SJSA1 (cell line): ENCODE results near the gene AFAP1L1. TPM values are rescaled to one million over a fixed set of nuclear protein-coding genes. Genes with fewer than 3 reads are reported as not detected.

Source experiments
- DNase-seq, 2 experiments: peaks; one replicate each; pipeline ENCODE4 v3.0.0-alpha.2; 2015 to 2020; ENCODE audit warnings: low spot score in 2 of 2, low read depth in 1 of 2
- H3K27ac ChIP-seq: fragments of 250-450 bp; sonication (Bioruptor Pico); 2 replicates; pipeline ENCODE4 v1.5.1; 2020; ENCODE audit warnings: mild to moderate bottlenecking, moderate library complexity
- H3K27me3 ChIP-seq: fragments of 250-450 bp; sonication (Bioruptor Pico); replicated peaks from 2 replicates; pipeline ENCODE4 v1.5.1; 2020; ENCODE audit warnings: mild to moderate bottlenecking, moderate library complexity
- H3K36me3 ChIP-seq: fragments of 250-450 bp; sonication (Bioruptor Pico); 2 replicates; pipeline ENCODE4 v1.5.1; 2020; ENCODE audit warnings: mild to moderate bottlenecking
- H3K4me1 ChIP-seq: fragments of 250-450 bp; sonication (Bioruptor Pico); replicated peaks from 2 replicates; pipeline ENCODE4 v1.6.1; 2021; ENCODE audit warnings: mild to moderate bottlenecking
- H3K4me3 ChIP-seq: fragments of 250-450 bp; sonication (Bioruptor Pico); 2 replicates; pipeline ENCODE4 v1.5.1; 2020; ENCODE audit warnings: mild to moderate bottlenecking
- H3K9me3 ChIP-seq: fragments of 250-450 bp; sonication (Bioruptor Pico); replicated peaks from 2 replicates; pipeline ENCODE4 v1.5.1; 2020; ENCODE audit warnings: mild to moderate bottlenecking
- total RNA-seq: library from RNA; depleted of rRNA; stranded (reverse); fragments of >200 nt; shearing (Covaris generic); gene quantifications from 2 replicates; pipeline ENCODE4 v1.2.3, GENCODE V29; 2014

The AFAP1L1 gene
- total RNA-seq, 1 experiment from 2014 or later = 33.2 TPM

- DNase-seq = no peak
- Histone ChIP-seq H3K36me3 (peaks cover 22% of the 10 kb centered on the region), H3K27me3 (no peaks in the 10 kb centered on the region), H3K4me1 (peaks cover 25% of the 10 kb centered on the region), H3K4me3 (no peak overlapping the region), H3K9me3 (no peaks in the 10 kb centered on the region), H3K27ac (no peak overlapping the region)
Observed at GRCh38 chr5:149341876-149342275, 70.2 kb downstream of the AFAP1L1 start.

- H3K4me3 ChIP-seq = peak overlapping the region; percentile 68; the same call in 1 of the 2 replicates
- H3K27me3 ChIP-seq = no peaks in the 10 kb centered on the region
- H3K9me3 ChIP-seq = no peaks in the 10 kb centered on the region
- peaks cover 37% of the 10 kb centered on the region for H3K4me1 ChIP-seq
- peak in 1 of 2 experiments; percentile 68 for DNase-seq
- H3K27ac ChIP-seq = peak overlapping the region; percentile 40
- H3K36me3 ChIP-seq = peaks cover 40% of the 10 kb centered on the region
Observed at GRCh38 chr5:149344151-149344550, 72.5 kb downstream of the AFAP1L1 start.

GRCh38 chr5:149345147-149345891 is 73.7 kb downstream of the AFAP1L1 start, which contains the start of gene GRPEL2:
Gene GRPEL2, plus strand, starts transcription at chr5:149345499. Its CDS starts 41 bp downstream, at chr5:149345540.
- H3K4me3 ChIP-seq = peak within 1 kb of the TSS; percentile 68
- no peaks in the 10 kb centered on the region for H3K9me3 ChIP-seq
- H3K27me3 ChIP-seq = no peaks in the 10 kb centered on the region
- peaks cover 44% of the 10 kb centered on the region for H3K36me3 ChIP-seq
- peak within 1 kb of the TSS; percentile 52 for H3K27ac ChIP-seq
- peak; percentile 94 to 99 for DNase-seq
- peaks cover 42% of the 10 kb centered on the region for H3K4me1 ChIP-seq

- Histone ChIP-seq H3K27ac (peak overlapping the region; percentile 52), H3K4me1 (peaks cover 42% of the 10 kb centered on the region), H3K4me3 (peak overlapping the region; percentile 68), H3K27me3 (no peaks in the 10 kb centered on the region), H3K9me3 (no peaks in the 10 kb centered on the region), H3K36me3 (peaks cover 47% of the 10 kb centered on the region)
- no peak for DNase-seq
Observed at GRCh38 chr5:149345892-149346222, 74.2 kb downstream of the AFAP1L1 start.

- Histone ChIP-seq H3K27ac (peak overlapping the region; percentile 43), H3K4me3 (no peak overlapping the region), H3K4me1 (peaks cover 40% of the 10 kb centered on the region), H3K27me3 (no peaks in the 10 kb centered on the region), H3K36me3 (peaks cover 73% of the 10 kb centered on the region), H3K9me3 (no peaks in the 10 kb centered on the region)
- peak in 1 of 2 experiments; percentile 85 for DNase-seq
Observed at GRCh38 chr5:149348518-149348917, 76.9 kb downstream of the AFAP1L1 start.

- Histone ChIP-seq H3K9me3 (no peaks in the 10 kb centered on the region), H3K27me3 (no peaks in the 10 kb centered on the region), H3K27ac (peak overlapping the region; percentile 43), H3K36me3 (peaks cover 80% of the 10 kb centered on the region), H3K4me3 (no peak overlapping the region), H3K4me1 (peaks cover 31% of the 10 kb centered on the region)
- DNase-seq = no peak
Observed at GRCh38 chr5:149349382-149349781, 77.7 kb downstream of the AFAP1L1 start.

GRCh38 chr5:149352169-149352568 is 80.5 kb downstream of the AFAP1L1 start:
- Histone ChIP-seq H3K27ac (no peak overlapping the region), H3K27me3 (no peaks in the 10 kb centered on the region), H3K36me3 (peaks cover 90% of the 10 kb centered on the region), H3K4me3 (no peak overlapping the region), H3K9me3 (no peaks in the 10 kb centered on the region), H3K4me1 (peaks cover 23% of the 10 kb centered on the region)
- DNase-seq = no peak

GRCh38 chr5:149353911-149354310 is 82.3 kb downstream of the AFAP1L1 start:
- Histone ChIP-seq H3K27me3 (no peaks in the 10 kb centered on the region), H3K36me3 (peaks cover 76% of the 10 kb centered on the region), H3K9me3 (no peaks in the 10 kb centered on the region), H3K4me3 (no peak overlapping the region), H3K27ac (no peak overlapping the region), H3K4me1 (peaks cover 22% of the 10 kb centered on the region)
- DNase-seq = no peak

GRCh38 chr5:149355688-149356087 is 84.0 kb downstream of the AFAP1L1 start:
- Histone ChIP-seq H3K4me1 (peaks cover 17% of the 10 kb centered on the region), H3K27ac (no peak overlapping the region), H3K36me3 (peaks cover 58% of the 10 kb centered on the region), H3K27me3 (no peaks in the 10 kb centered on the region), H3K9me3 (no peaks in the 10 kb centered on the region), H3K4me3 (no peak overlapping the region)
- no peak for DNase-seq

- H3K9me3 ChIP-seq = no peaks in the 10 kb centered on the region
- H3K4me1 ChIP-seq = peaks cover 17% of the 10 kb centered on the region
- H3K36me3 ChIP-seq = peaks cover 51% of the 10 kb centered on the region
- no peak for DNase-seq
- H3K27ac ChIP-seq = no peak overlapping the region
- no peak overlapping the region for H3K4me3 ChIP-seq
- H3K27me3 ChIP-seq = no peaks in the 10 kb centered on the region
Observed at GRCh38 chr5:149356391-149356790, 84.7 kb downstream of the AFAP1L1 start.

GRCh38 chr5:149357370-149358293 is 86.0 kb downstream of the AFAP1L1 start, which contains the start of gene PCYOX1L:
Gene PCYOX1L, plus strand, starts transcription at chr5:149358046. Its CDS starts 23 bp downstream, at chr5:149358069.
- peak; percentile 91 to 98 for DNase-seq
- no peaks in the 10 kb centered on the region for H3K9me3 ChIP-seq
- peak within 1 kb of the TSS; percentile 36 for H3K27ac ChIP-seq
- H3K4me1 ChIP-seq = peaks cover 17% of the 10 kb centered on the region
- H3K27me3 ChIP-seq = no peaks in the 10 kb centered on the region
- peak within 1 kb of the TSS; percentile 79 for H3K4me3 ChIP-seq
- peaks cover 39% of the 10 kb centered on the region for H3K36me3 ChIP-seq

GRCh38 chr5:149358294-149358651 is 86.6 kb downstream of the AFAP1L1 start:
- DNase-seq = peak; percentile 69 to 74
- H3K27ac ChIP-seq = peak overlapping the region; percentile 36

GRCh38 chr5:149358868-149359495 is 87.3 kb downstream of the AFAP1L1 start:
- no peaks in the 10 kb centered on the region for H3K27me3 ChIP-seq
- no peak overlapping the region for H3K27ac ChIP-seq
- peaks cover 17% of the 10 kb centered on the region for H3K4me1 ChIP-seq
- H3K4me3 ChIP-seq = no peak overlapping the region
- DNase-seq = no peak
- no peaks in the 10 kb centered on the region for H3K9me3 ChIP-seq
- peaks cover 26% of the 10 kb centered on the region for H3K36me3 ChIP-seq

More at GRCh38 chr5:149358294-149358651, 86.6 kb downstream of the AFAP1L1 start:
- Histone ChIP-seq H3K36me3 (peaks cover 32% of the 10 kb centered on the region), H3K4me1 (peaks cover 17% of the 10 kb centered on the region), H3K4me3 (peak overlapping the region; percentile 79), H3K27me3 (no peaks in the 10 kb centered on the region), H3K9me3 (no peaks in the 10 kb centered on the region)
